Measurements from ENCODE around the gene IL6ST. TPM values are rescaled to one million over a fixed set of nuclear protein-coding genes. Genes with fewer than 3 reads are reported as not detected.
A peak's percentile ranks its signal among the peaks of the same experiment; 100 is the strongest.

The IL6ST gene
- total and polyA plus RNA-seq, 5 donors, result 40.5 to 238 (median 211) TPM

GRCh38 chr5:55932700-55933099, 62.1 kb downstream of the IL6ST start:
- 84% methylated on average over 4 of the region's 4 CpGs for WGBS
- no peaks in the 10 kb centered on the region for H3K27me3 ChIP-seq (ENCODE audit: control insufficient read depth, insufficient read depth)
- no peak for ATAC-seq
- no peak overlapping the region for H3K4me3 ChIP-seq (ENCODE audit: low read length)
- H3K9me3 ChIP-seq (ENCODE audit: control insufficient read depth, low read length), result no peaks in the 10 kb centered on the region
- H3K4me1 ChIP-seq (ENCODE audit: control insufficient read depth, insufficient read depth, low read length), result no peaks in the 10 kb centered on the region
- intact Hi-C loops (cut with DNase I), result loop anchor here in 2 of 4 donors (10.0 kb wide), 1 partner anchor 272 kb away; no protein-coding TSS in a partner anchor
- no peak for DNase-seq
- H3K27ac ChIP-seq (ENCODE audit: low read length), result no peak overlapping the region

GRCh38 chr5:55929020-55929799, 65.6 kb downstream of the IL6ST start:
- 90% methylated on average over 12 of the region's 12 CpGs for WGBS
- no peaks in the 10 kb centered on the region for H3K4me1 ChIP-seq (ENCODE audit: control insufficient read depth, insufficient read depth, low read length)
- intact Hi-C loops (cut with DNase I), result no loop called here
- no peak overlapping the region for H3K4me3 ChIP-seq (ENCODE audit: low read length)
- ATAC-seq (no peak), DNase-seq (no peak)
- H3K9me3 ChIP-seq (ENCODE audit: control insufficient read depth, low read length), result no peaks in the 10 kb centered on the region
- no peak overlapping the region for H3K27ac ChIP-seq (ENCODE audit: low read length)
- H3K27me3 ChIP-seq (ENCODE audit: control insufficient read depth, insufficient read depth), result no peaks in the 10 kb centered on the region

- ATAC-seq (no peak), DNase-seq (no peak)
- intact Hi-C loops (cut with DNase I), result no loop called here
- WGBS, result 92% methylated on average over 12 of the region's 12 CpGs
- H3K27ac ChIP-seq (ENCODE audit: low read length), result no peak overlapping the region
- H3K4me3 ChIP-seq (ENCODE audit: low read length), result no peak overlapping the region
- H3K4me1 ChIP-seq (ENCODE audit: control insufficient read depth, insufficient read depth, low read length), result no peaks in the 10 kb centered on the region
- H3K27me3 ChIP-seq (ENCODE audit: control insufficient read depth, insufficient read depth), result no peaks in the 10 kb centered on the region
- H3K9me3 ChIP-seq (ENCODE audit: control insufficient read depth, low read length), result no peaks in the 10 kb centered on the region
Measured at GRCh38 chr5:55927861-55928655, 66.7 kb downstream of the IL6ST start.

- ATAC-seq (no peak), DNase-seq (no peak)
- H3K4me1 ChIP-seq (ENCODE audit: control insufficient read depth, insufficient read depth, low read length), result no peaks in the 10 kb centered on the region
- no peak overlapping the region for H3K27ac ChIP-seq (ENCODE audit: low read length)
- WGBS, result 88% methylated on average over 5 of the region's 5 CpGs
- H3K9me3 ChIP-seq (ENCODE audit: control insufficient read depth, low read length), result no peaks in the 10 kb centered on the region
- intact Hi-C loops (cut with DNase I), result no loop called here
- no peaks in the 10 kb centered on the region for H3K27me3 ChIP-seq (ENCODE audit: control insufficient read depth, insufficient read depth)
- H3K4me3 ChIP-seq (ENCODE audit: low read length), result no peak overlapping the region
Measured at GRCh38 chr5:55926476-55926875, 68.3 kb downstream of the IL6ST start.

- Histone ChIP-seq H3K27me3 (ENCODE audit: control insufficient read depth, insufficient read depth) (no peaks in the 10 kb centered on the region), H3K4me3 (ENCODE audit: low read length) (no peak overlapping the region), H3K27ac (ENCODE audit: low read length) (no peak overlapping the region), H3K9me3 (ENCODE audit: control insufficient read depth, low read length) (no peaks in the 10 kb centered on the region), H3K4me1 (ENCODE audit: control insufficient read depth, insufficient read depth, low read length) (no peaks in the 10 kb centered on the region)
- 59% methylated on average over 5 of the region's 5 CpGs for WGBS
- ATAC-seq (no peak), DNase-seq (no peak)
- intact Hi-C loops (cut with DNase I), result no loop called here
Measured at GRCh38 chr5:55925712-55926111, 69.1 kb downstream of the IL6ST start.

- intact Hi-C loops (cut with DNase I), result no loop called here
- no peaks in the 10 kb centered on the region for H3K9me3 ChIP-seq (ENCODE audit: control insufficient read depth, low read length)
Measured at GRCh38 chr5:55925181-55925580, 69.6 kb downstream of the IL6ST start.

GRCh38 chr5:55924744-55925143, 70.0 kb downstream of the IL6ST start:
- Histone ChIP-seq H3K27me3 (ENCODE audit: control insufficient read depth, insufficient read depth) (no peaks in the 10 kb centered on the region), H3K4me3 (ENCODE audit: low read length) (no peak overlapping the region), H3K4me1 (ENCODE audit: control insufficient read depth, insufficient read depth, low read length) (no peaks in the 10 kb centered on the region), H3K27ac (ENCODE audit: low read length) (no peak overlapping the region), H3K9me3 (ENCODE audit: control insufficient read depth, low read length) (no peaks in the 10 kb centered on the region)
- ATAC-seq (no peak), DNase-seq (no peak)
- 88% methylated on average over 11 of the region's 11 CpGs for WGBS
- intact Hi-C loops (cut with DNase I), result no loop called here

More at GRCh38 chr5:55925181-55925580, 69.6 kb downstream of the IL6ST start:
- 99% methylated on average over 3 of the region's 3 CpGs for WGBS
- DNase-seq, result no peak
- no peak for ATAC-seq
- Histone ChIP-seq H3K4me3 (ENCODE audit: low read length) (no peak overlapping the region), H3K27me3 (ENCODE audit: control insufficient read depth, insufficient read depth) (no peaks in the 10 kb centered on the region), H3K4me1 (ENCODE audit: control insufficient read depth, insufficient read depth, low read length) (no peaks in the 10 kb centered on the region), H3K27ac (ENCODE audit: low read length) (no peak overlapping the region)

GRCh38 chr5:55923865-55924500, 70.8 kb downstream of the IL6ST start:
- WGBS, result 88% methylated on average over 9 of the region's 9 CpGs
- Histone ChIP-seq H3K9me3 (ENCODE audit: control insufficient read depth, low read length) (no peaks in the 10 kb centered on the region), H3K27ac (ENCODE audit: low read length) (no peak overlapping the region), H3K4me1 (ENCODE audit: control insufficient read depth, insufficient read depth, low read length) (no peaks in the 10 kb centered on the region), H3K27me3 (ENCODE audit: control insufficient read depth, insufficient read depth) (no peaks in the 10 kb centered on the region), H3K4me3 (ENCODE audit: low read length) (peak overlapping the region; percentile 63)
- intact Hi-C loops (cut with DNase I), result no loop called here
- ATAC-seq (peak in 1 of 2 donors; percentile 6), DNase-seq (no peak)

GRCh38 chr5:55923177-55923771, 71.5 kb downstream of the IL6ST start:
- Histone ChIP-seq H3K27me3 (ENCODE audit: control insufficient read depth, insufficient read depth) (no peaks in the 10 kb centered on the region), H3K4me3 (ENCODE audit: low read length) (peak overlapping the region; percentile 63), H3K4me1 (ENCODE audit: control insufficient read depth, insufficient read depth, low read length) (no peaks in the 10 kb centered on the region), H3K9me3 (ENCODE audit: control insufficient read depth, low read length) (no peaks in the 10 kb centered on the region), H3K27ac (ENCODE audit: low read length) (no peak overlapping the region)
- ATAC-seq (peak; percentile 56 to 82), DNase-seq (peak; percentile 50 to 73 (median 70))
- intact Hi-C loops (cut with DNase I), result no loop called here
- WGBS, result 34% methylated on average over 17 of the region's 17 CpGs

- DNase-seq, result no peak
- intact Hi-C loops (cut with DNase I), result no loop called here
- no peak overlapping the region for H3K27ac ChIP-seq (ENCODE audit: low read length)
- H3K4me3 ChIP-seq (ENCODE audit: low read length), result no peak overlapping the region
- WGBS, result 91% methylated on average over 4 of the region's 4 CpGs
- no peaks in the 10 kb centered on the region for H3K9me3 ChIP-seq (ENCODE audit: control insufficient read depth, low read length)
- no peaks in the 10 kb centered on the region for H3K27me3 ChIP-seq (ENCODE audit: control insufficient read depth, insufficient read depth)
- no peak for ATAC-seq
- H3K4me1 ChIP-seq (ENCODE audit: control insufficient read depth, insufficient read depth, low read length), result no peaks in the 10 kb centered on the region
Measured at GRCh38 chr5:55921617-55922016, 73.1 kb downstream of the IL6ST start.

Measured in right cardiac atrium (tissue), 5 donors.